ENCODE data around the gene IFITM1.
"Not testable (repeated sequence)": the region's sequence is repeated elsewhere in the genome, so short reads cannot be mapped to it uniquely, and the experiment has no call there.

IFITM1 gene

DNA sequence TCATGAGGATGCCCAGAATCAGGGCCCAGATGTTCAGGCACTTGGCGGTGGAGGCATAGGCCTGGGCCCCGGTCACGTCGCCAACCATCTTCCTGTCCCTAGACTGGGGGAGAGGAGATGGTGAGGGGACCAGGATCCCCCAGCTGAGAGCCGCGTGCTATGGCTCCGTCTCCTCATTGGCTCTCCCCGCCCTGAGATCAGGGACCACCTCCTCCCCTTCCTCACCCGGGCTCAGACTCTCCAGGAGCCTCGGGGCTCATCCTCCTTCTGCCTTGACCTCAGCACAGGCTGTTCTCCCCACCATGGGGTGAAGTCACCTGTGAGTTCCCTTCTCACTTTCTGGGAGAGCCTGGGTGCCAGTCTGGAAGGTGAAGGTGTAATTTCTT, 6.0 kb downstream of the IFITM1 start:
- H3K9me3 ChIP-seq (ENCODE audit: control insufficient read depth in 2 of 2, low read length in 2 of 2); H3K36me3 ChIP-seq (ENCODE audit: control insufficient read depth in 2 of 2, insufficient read depth in 2 of 2, low read length in 2 of 2); H3K27me3 ChIP-seq (ENCODE audit: control insufficient read depth in 2 of 2, insufficient read depth in 2 of 2, low read length in 2 of 2): not testable (repeated sequence)
- H3K4me1 ChIP-seq (ENCODE audit: control insufficient read depth in 2 of 2, insufficient read depth in 2 of 2, low read length in 2 of 2), result peaks cover 6 to 19% of the 10 kb centered on the region in 2 donors
- peak overlapping the region; percentile 78 to 84 for H3K4me3 ChIP-seq (ENCODE audit: low read length in 2 of 2)
- H3K9ac ChIP-seq (ENCODE audit: low read depth in 1 of 2, low read length in 2 of 2), result peak overlapping the region; percentile 74 to 89
- peak overlapping the region; percentile 87 to 90 for H3K27ac ChIP-seq (ENCODE audit: low read depth in 2 of 2, low read length in 2 of 2)

DNA sequence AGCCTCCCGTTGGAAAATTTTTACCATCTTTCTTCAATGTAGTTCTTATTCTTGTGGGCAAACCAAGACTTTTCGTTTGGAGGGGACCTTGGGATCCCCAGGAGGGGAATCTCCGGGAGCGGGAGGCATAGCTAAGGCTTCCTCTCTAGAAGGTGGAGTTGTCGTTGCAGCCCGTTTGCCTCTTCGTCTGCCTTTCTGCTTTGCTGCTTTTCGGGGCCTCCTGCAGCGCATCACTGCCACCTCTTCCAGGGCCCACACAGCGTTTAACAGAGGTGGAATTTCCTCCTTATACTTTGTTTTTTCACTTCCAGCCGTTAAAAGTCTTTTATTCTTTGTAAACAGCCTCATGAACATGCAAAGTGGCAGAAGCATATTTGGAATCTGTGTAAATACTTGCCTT, 10.3 kb downstream of the IFITM1 start:
- no peaks in the 10 kb centered on the region for H3K27me3 ChIP-seq (ENCODE audit: control insufficient read depth in 2 of 2, insufficient read depth in 2 of 2, low read length in 2 of 2)
- peaks cover 20 to 23% of the 10 kb centered on the region in 2 donors for H3K4me1 ChIP-seq (ENCODE audit: control insufficient read depth in 2 of 2, insufficient read depth in 2 of 2, low read length in 2 of 2)
- peak overlapping the region; percentile 61 to 63 for H3K27ac ChIP-seq (ENCODE audit: low read depth in 2 of 2, low read length in 2 of 2)
- H3K9me3 ChIP-seq (ENCODE audit: control insufficient read depth in 2 of 2, low read length in 2 of 2), result no peaks in the 10 kb centered on the region
- no peaks in the 10 kb centered on the region for H3K36me3 ChIP-seq (ENCODE audit: control insufficient read depth in 2 of 2, insufficient read depth in 2 of 2, low read length in 2 of 2)
- H3K9ac ChIP-seq (ENCODE audit: low read depth in 1 of 2, low read length in 2 of 2), result peak overlapping the region in 1 of 2 donors; percentile 6
- H3K4me3 ChIP-seq (ENCODE audit: low read length in 2 of 2), result no peak overlapping the region

DNA sequence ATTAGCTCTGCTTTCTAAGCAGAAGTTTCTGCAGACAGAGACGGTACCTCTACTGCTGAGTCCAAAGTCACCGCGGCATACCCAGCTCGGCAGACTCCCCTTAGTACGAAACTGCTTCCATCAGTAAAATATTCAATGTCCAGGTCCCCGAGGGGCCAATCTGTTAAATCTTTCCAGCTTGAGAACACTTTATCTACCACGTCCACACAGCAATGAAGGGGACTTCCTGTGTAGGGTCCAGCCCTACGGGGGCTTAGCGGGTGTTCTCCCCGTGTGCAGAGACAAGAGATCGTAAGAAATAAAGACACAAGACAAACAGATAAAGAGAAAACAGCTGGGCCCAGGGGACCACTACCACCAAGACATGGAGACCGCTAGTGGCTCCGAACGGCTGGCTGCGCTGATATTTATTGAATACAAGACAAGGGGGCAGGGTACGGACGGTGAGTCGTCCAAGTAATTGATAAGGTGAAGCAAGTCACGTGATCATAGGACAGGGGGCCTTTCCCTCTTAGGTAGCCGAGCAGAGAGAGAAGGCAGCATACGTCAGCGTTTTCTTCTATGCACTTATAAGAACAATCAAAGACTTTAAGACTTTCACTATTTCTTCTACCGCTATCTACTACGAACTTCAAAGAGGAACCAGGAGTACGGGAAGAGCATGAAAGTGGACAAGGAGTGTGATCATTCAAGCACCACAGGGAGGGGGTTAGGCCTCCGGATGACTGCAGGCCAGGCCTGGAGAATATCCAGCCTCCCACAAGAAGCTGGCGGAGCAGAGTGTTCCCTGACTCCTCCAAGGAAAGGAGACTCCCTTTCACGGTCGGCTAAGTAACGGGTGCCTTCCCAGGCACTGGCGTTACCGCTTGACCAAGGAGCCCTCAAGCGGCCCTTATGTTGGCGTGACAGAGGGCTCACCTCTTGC, 11.0 kb downstream of the IFITM1 start:
- not testable (repeated sequence) for H3K4me3 ChIP-seq (ENCODE audit: low read length in 2 of 2); H3K9me3 ChIP-seq (ENCODE audit: control insufficient read depth in 2 of 2, low read length in 2 of 2); H3K27me3 ChIP-seq (ENCODE audit: control insufficient read depth in 2 of 2, insufficient read depth in 2 of 2, low read length in 2 of 2); H3K36me3 ChIP-seq (ENCODE audit: control insufficient read depth in 2 of 2, insufficient read depth in 2 of 2, low read length in 2 of 2)
- Histone ChIP-seq H3K27ac (ENCODE audit: low read depth in 2 of 2, low read length in 2 of 2) (peak overlapping the region; percentile 61 to 63), H3K4me1 (ENCODE audit: control insufficient read depth in 2 of 2, insufficient read depth in 2 of 2, low read length in 2 of 2) (peaks cover 20 to 23% of the 10 kb centered on the region in 2 donors), H3K9ac (ENCODE audit: low read depth in 1 of 2, low read length in 2 of 2) (peak overlapping the region in 1 of 2 donors; percentile 6)

DNA sequence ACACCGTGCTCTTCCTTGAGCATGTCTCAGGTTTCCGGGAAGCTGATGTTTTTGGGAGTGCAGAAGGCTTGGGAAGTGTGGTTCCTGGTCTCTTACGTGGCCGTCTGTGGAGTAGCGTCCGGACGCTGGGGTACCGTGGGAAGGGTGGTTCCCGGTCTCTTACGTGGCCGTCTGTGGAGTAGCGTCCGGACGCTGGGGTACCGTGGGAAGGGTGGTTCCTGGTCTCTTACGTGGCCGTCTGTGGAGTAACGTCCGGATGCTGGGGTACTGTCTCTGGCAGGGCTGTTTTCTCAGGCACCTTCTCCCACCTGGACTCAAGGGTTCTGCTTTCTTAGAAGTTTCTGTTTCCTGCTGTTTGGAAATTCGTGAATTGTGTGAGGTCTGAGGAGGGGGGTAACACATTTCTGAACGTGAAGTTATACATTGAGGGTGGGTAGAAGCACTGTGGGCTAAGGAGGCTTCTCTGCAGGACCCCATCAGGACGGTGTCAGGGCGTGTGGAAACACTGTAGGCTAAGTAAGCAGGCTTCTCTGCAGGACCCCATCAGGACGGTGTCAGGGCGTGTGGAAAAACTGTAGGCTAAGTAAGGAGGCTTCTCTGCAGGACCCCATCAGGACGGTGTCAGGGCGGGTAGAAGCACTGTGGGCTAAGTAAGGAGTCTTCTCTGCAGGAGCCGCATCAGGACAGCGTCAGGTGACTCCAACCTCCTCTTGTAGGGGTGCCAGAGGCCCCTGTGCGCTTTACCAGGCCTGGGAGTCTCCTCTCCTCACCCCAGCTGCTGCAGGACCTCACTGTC, 12.2 kb downstream of the IFITM1 start:
- Histone ChIP-seq H3K9ac (ENCODE audit: low read depth in 1 of 2, low read length in 2 of 2) (peak overlapping the region; percentile 32 to 38), H3K9me3 (ENCODE audit: control insufficient read depth in 2 of 2, low read length in 2 of 2) (no peaks in the 10 kb centered on the region), H3K27ac (ENCODE audit: low read depth in 2 of 2, low read length in 2 of 2) (peak overlapping the region; percentile 67 to 85), H3K4me1 (ENCODE audit: control insufficient read depth in 2 of 2, insufficient read depth in 2 of 2, low read length in 2 of 2) (peaks cover 17 to 19% of the 10 kb centered on the region in 2 donors), H3K36me3 (ENCODE audit: control insufficient read depth in 2 of 2, insufficient read depth in 2 of 2, low read length in 2 of 2) (no peaks in the 10 kb centered on the region), H3K4me3 (ENCODE audit: low read length in 2 of 2) (no peak overlapping the region), H3K27me3 (ENCODE audit: control insufficient read depth in 2 of 2, insufficient read depth in 2 of 2, low read length in 2 of 2) (no peaks in the 10 kb centered on the region)

DNA sequence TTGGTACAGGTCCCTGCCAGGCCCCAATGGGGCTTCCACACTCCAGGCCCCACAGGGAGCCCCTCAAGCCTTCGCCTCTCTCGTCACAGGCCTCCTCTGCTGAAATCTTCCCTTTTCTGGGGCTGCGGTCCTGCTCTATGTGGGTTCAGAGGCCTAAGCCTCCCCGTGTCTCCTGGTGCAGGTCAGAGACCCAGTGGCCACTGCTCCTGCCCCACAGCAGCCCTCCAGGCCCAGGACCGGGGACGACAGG, 12.7 kb downstream of the IFITM1 start:
- H3K9me3 ChIP-seq (ENCODE audit: control insufficient read depth in 2 of 2, low read length in 2 of 2), result no peaks in the 10 kb centered on the region
- no peaks in the 10 kb centered on the region for H3K36me3 ChIP-seq (ENCODE audit: control insufficient read depth in 2 of 2, insufficient read depth in 2 of 2, low read length in 2 of 2)
- H3K9ac ChIP-seq (ENCODE audit: low read depth in 1 of 2, low read length in 2 of 2), result peak overlapping the region; percentile 32 to 38
- peaks cover 17 to 18% of the 10 kb centered on the region in 2 donors for H3K4me1 ChIP-seq (ENCODE audit: control insufficient read depth in 2 of 2, insufficient read depth in 2 of 2, low read length in 2 of 2)
- H3K27ac ChIP-seq (ENCODE audit: low read depth in 2 of 2, low read length in 2 of 2), result peak overlapping the region; percentile 67 to 85
- H3K27me3 ChIP-seq (ENCODE audit: control insufficient read depth in 2 of 2, insufficient read depth in 2 of 2, low read length in 2 of 2), result no peaks in the 10 kb centered on the region
- no peak overlapping the region for H3K4me3 ChIP-seq (ENCODE audit: low read length in 2 of 2)

DNA sequence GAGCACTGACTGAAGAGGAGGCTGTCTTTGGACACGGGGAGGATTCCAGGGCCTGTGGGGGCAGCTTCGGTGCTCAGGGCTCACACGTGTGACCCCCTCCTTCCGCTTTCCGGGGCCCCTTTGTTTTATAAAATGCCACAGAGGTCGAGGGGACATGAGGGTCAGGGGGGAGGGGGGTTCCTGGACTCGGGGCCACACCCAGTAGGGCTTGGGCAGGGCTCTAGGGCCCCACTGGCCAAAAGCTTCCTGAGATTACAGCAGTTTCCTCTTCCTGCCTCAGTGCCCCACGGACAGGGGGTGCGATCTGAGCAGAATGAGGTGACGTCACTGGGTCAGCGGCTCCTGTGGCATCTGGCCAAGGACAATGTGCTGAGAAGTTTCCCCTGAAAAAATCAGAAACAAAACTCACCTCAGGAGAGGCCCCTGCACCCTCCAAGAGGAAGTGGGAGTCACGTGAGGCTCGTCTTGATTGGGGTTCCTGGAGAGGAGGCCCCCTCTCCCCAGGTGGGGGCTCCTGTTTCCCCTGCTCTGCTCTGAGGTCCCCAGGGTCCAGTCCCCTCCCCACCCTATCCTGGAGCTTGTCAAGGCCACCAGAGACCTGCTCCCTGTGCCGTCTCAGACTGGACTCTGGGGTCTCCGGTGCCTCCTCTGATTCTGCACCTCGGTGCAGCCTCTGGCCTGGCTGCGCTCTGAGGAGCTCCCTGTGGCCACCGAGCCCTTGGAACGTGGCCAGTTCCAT, 13.2 kb downstream of the IFITM1 start:
- Histone ChIP-seq H3K4me3 (ENCODE audit: low read length in 2 of 2) (no peak overlapping the region), H3K4me1 (ENCODE audit: control insufficient read depth in 2 of 2, insufficient read depth in 2 of 2, low read length in 2 of 2) (peaks cover 17 to 18% of the 10 kb centered on the region in 2 donors)

DNA sequence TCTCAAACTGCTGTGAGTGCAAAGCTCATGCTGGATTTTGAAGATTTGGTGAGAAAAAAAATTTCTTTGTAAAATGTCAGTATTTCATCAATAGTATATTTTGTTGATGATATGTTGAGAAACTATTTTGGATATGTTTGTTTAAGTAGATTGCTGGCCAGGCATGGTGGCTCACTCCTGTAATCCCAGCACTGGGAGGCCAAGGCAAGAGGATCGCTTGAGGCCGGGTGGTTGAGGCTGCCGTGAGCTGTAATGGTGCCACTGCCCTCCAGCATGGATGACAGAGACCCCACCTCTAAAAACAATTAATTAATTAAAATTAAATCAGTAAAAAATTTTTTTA, 13.7 kb downstream of the IFITM1 start:
- H3K9ac ChIP-seq (ENCODE audit: low read depth in 1 of 2, low read length in 2 of 2), result no peak overlapping the region

More for the DNA sequence above, 13.2 kb downstream of the IFITM1 start:
- H3K27me3 ChIP-seq (ENCODE audit: control insufficient read depth in 2 of 2, insufficient read depth in 2 of 2, low read length in 2 of 2), result no peaks in the 10 kb centered on the region
- H3K27ac ChIP-seq (ENCODE audit: low read depth in 2 of 2, low read length in 2 of 2), result peak overlapping the region; percentile 67 to 85
- no peaks in the 10 kb centered on the region for H3K9me3 ChIP-seq (ENCODE audit: control insufficient read depth in 2 of 2, low read length in 2 of 2)
- no peaks in the 10 kb centered on the region for H3K36me3 ChIP-seq (ENCODE audit: control insufficient read depth in 2 of 2, insufficient read depth in 2 of 2, low read length in 2 of 2)
- peak overlapping the region; percentile 32 to 38 for H3K9ac ChIP-seq (ENCODE audit: low read depth in 1 of 2, low read length in 2 of 2)

DNA sequence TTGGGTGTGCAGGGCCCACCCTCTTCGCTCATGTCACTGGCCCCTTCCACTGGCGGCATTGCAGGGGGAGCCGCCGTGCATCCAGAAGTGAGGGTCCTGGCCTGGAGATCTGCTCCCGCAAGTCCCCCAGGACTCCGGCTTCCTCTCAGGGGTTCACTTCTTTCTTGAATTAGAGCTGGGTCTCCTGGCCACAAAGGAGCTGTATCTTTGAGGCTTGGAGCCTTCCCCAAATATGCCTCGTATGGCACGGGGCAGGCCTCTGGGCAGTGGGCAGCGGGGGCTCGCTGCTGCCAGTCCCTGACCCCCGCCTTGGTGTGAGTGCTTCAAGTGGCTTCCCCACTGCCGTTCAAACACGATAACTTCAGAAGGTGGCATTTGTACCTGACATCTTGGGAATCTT, 14.2 kb downstream of the IFITM1 start:
- H3K27me3 ChIP-seq (ENCODE audit: control insufficient read depth in 2 of 2, insufficient read depth in 2 of 2, low read length in 2 of 2), result no peaks in the 10 kb centered on the region
- no peak overlapping the region for H3K9ac ChIP-seq (ENCODE audit: low read depth in 1 of 2, low read length in 2 of 2)
- H3K9me3 ChIP-seq (ENCODE audit: control insufficient read depth in 2 of 2, low read length in 2 of 2), result no peaks in the 10 kb centered on the region
- H3K4me1 ChIP-seq (ENCODE audit: control insufficient read depth in 2 of 2, insufficient read depth in 2 of 2, low read length in 2 of 2), result peaks cover 17 to 18% of the 10 kb centered on the region in 2 donors
- H3K27ac ChIP-seq (ENCODE audit: low read depth in 2 of 2, low read length in 2 of 2), result no peak overlapping the region
- no peak overlapping the region for H3K4me3 ChIP-seq (ENCODE audit: low read length in 2 of 2)
- no peaks in the 10 kb centered on the region for H3K36me3 ChIP-seq (ENCODE audit: control insufficient read depth in 2 of 2, insufficient read depth in 2 of 2, low read length in 2 of 2)

More for the DNA sequence above, 13.7 kb downstream of the IFITM1 start:
- H3K27ac ChIP-seq (ENCODE audit: low read depth in 2 of 2, low read length in 2 of 2), result peak overlapping the region; percentile 67 to 85
- no peak overlapping the region for H3K4me3 ChIP-seq (ENCODE audit: low read length in 2 of 2)
- no peaks in the 10 kb centered on the region for H3K9me3 ChIP-seq (ENCODE audit: control insufficient read depth in 2 of 2, low read length in 2 of 2)
- no peaks in the 10 kb centered on the region for H3K36me3 ChIP-seq (ENCODE audit: control insufficient read depth in 2 of 2, insufficient read depth in 2 of 2, low read length in 2 of 2)
- H3K27me3 ChIP-seq (ENCODE audit: control insufficient read depth in 2 of 2, insufficient read depth in 2 of 2, low read length in 2 of 2), result no peaks in the 10 kb centered on the region
- H3K4me1 ChIP-seq (ENCODE audit: control insufficient read depth in 2 of 2, insufficient read depth in 2 of 2, low read length in 2 of 2), result peaks cover 17 to 18% of the 10 kb centered on the region in 2 donors

DNA sequence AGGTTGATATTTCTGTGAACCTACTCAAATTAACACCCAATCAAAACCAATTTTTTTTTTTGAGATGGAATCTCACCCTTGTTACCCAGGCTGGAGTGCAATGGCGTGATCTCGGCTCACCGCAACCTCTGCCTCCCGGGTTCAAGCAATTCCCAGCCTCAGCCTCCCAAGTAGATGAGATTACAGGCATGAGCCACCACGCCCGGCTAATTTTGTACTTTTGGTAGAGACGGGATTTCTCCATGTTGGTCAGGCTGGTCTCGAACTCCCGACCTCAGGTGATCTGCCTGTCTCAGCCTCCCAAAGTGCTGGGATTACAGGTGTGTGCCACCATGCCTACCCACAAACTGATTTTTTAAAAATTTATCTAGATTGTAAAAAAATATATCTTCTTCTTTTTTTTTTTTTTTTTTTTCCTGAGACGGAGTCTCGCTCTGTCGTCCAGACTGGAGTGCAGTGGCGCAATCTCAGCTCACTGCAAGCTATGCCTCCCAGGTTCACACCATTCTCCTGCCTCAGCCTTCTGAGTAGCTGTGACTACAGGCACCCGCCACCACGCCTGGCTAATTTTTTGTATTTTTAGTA, 14.8 kb downstream of the IFITM1 start:
- H3K27me3 ChIP-seq (ENCODE audit: control insufficient read depth in 2 of 2, insufficient read depth in 2 of 2, low read length in 2 of 2); H3K9ac ChIP-seq (ENCODE audit: low read depth in 1 of 2, low read length in 2 of 2); H3K36me3 ChIP-seq (ENCODE audit: control insufficient read depth in 2 of 2, insufficient read depth in 2 of 2, low read length in 2 of 2); H3K27ac ChIP-seq (ENCODE audit: low read depth in 2 of 2, low read length in 2 of 2); H3K4me3 ChIP-seq (ENCODE audit: low read length in 2 of 2); H3K9me3 ChIP-seq (ENCODE audit: control insufficient read depth in 2 of 2, low read length in 2 of 2): not testable (repeated sequence)
- peaks cover 17 to 18% of the 10 kb centered on the region in 2 donors for H3K4me1 ChIP-seq (ENCODE audit: control insufficient read depth in 2 of 2, insufficient read depth in 2 of 2, low read length in 2 of 2)
